GM21717 (cell line): Measurements from ENCODE around the gene OLFML2B.
A peak's percentile ranks its signal among the peaks of the same experiment; 100 is the strongest.

ENCODE experiments used
- ATAC-seq: cut with Tn5 transposase; IDR thresholded peaks from one replicate; pipeline ENCODE4 v1.9.1; 2021; ENCODE audit warnings: mild to moderate bottlenecking, moderate library complexity; ENCODE audit not compliant: unreplicated experiment

The OLFML2B gene

GRCh38 chr1:161981735-161982506 is 41.7 kb downstream of the OLFML2B start:
- no peak for ATAC-seq

DNA sequence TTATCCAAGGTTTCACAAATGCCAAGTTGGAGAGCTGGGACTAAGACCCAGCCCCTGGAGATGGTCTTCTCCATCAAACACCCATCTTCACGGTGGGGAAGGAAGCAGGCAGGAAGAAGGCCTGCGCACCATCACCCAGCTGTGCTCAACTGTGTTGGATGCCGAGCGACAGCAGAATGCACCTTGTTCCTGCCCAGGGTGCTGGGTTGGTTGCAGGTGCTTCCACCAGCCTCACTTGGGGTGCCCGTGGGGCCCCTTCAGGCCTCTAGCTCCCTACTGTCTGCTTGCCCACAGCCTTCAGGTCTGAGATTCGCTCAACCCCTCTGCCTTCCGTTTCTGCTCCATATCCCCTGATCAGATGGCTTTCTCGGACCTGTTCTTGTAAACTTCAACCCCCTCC is 42.5 kb downstream of the OLFML2B start:
- no peak for ATAC-seq

- ATAC-seq = no peak
Observed at GRCh38 chr1:161978011-161978790, 45.5 kb downstream of the OLFML2B start.

- no peak for ATAC-seq
Observed at GRCh38 chr1:161973924-161974845, 49.5 kb downstream of the OLFML2B start.

DNA sequence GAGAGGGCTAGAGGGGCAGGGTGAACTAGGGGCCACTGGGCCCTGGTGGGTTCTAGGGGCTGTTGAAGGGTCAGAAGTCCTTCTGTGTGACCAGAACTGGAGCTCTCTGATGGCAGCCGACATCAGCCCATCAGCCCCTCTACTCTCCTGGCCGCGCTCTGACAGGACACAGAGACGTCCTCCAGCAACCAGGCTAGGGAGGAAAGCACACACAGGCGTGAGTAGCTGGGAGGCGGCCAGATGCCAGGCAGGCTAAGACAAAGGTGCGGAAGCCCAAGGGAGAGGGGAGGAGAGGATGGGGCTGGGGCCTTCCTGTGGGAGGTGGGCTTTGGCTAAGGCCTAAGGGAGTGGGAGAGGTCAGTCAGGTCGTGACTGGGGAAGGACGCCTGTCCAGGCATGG is 50.8 kb downstream of the OLFML2B start:
- no peak for ATAC-seq

DNA sequence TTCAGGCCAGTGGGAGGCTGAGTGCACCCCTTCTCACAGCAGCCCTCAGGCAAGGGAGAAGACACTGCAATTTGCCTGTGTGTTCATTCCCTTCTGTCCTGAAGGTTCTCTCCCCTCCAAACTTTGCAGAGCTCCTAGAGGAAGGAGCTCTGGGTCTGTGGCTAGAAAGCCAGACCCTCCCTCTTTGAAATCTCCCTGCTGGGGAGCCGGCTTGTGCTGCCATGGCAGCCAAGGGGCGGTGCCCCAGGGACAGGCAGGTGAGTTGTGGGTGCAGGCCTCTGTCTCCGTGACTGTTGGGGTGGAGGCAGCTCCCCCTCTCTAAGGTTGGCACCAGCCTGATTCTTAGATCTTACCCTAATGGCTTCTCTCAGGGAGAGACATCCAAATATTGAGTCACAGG is 53.0 kb downstream of the OLFML2B start:
- no peak for ATAC-seq

GRCh38 chr1:161970036-161970435 is 53.6 kb downstream of the OLFML2B start:
- no peak for ATAC-seq

- no peak for ATAC-seq
Observed at GRCh38 chr1:161966067-161966466, 57.6 kb downstream of the OLFML2B start.

GRCh38 chr1:161962091-161962887 is 61.4 kb downstream of the OLFML2B start:
- ATAC-seq = peak; percentile 92

DNA sequence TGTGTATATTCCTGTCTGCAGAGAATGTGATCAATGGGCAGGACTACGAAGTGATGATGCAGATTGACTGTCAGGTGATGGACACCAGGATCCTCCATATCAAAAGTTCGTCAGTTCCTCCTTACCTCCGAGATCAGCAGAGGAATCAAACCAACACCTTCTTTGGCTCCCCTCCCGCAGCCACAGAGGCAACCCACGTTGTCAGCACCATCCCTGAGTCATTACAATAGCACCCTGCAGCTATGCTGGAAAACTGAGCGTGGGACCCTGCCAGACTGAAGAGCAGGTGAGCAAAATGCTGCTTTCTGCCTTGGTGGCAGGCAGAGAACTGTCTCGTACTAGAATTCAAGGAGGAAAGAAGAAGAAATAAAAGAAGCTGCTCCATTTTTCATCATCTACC is 65.2 kb downstream of the OLFML2B start:
- ATAC-seq = no peak

DNA sequence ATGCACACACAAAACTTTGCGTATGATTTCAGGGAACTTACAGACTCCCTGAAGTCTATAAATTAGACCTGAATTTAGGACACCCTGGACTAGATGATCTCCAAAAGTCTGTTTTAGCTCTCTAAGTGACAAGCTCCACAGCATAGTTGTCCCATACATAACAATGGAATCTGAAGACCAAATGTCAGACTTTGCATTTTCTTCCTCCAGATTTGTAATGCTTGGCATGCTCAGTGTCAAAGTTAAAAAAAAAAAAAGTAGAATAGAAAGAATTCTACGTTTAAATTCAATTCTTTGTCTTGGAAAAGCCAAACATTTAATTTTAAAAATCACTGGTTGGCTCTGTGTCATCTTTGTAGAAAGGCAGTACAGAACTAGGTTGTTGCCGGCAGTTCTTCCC is 66.7 kb downstream of the OLFML2B start:
- no peak for ATAC-seq

- no peak for ATAC-seq
Observed at GRCh38 chr1:161956097-161956496, 67.6 kb downstream of the OLFML2B start.

- ATAC-seq = no peak
Observed at GRCh38 chr1:161955606-161956005, 68.1 kb downstream of the OLFML2B start.

GRCh38 chr1:161954466-161954865 is 69.2 kb downstream of the OLFML2B start:
- no peak for ATAC-seq

- ATAC-seq = no peak
Observed at GRCh38 chr1:161954050-161954449, 69.6 kb downstream of the OLFML2B start.

GRCh38 chr1:161953256-161953920 is 70.3 kb downstream of the OLFML2B start:
- no peak for ATAC-seq

DNA sequence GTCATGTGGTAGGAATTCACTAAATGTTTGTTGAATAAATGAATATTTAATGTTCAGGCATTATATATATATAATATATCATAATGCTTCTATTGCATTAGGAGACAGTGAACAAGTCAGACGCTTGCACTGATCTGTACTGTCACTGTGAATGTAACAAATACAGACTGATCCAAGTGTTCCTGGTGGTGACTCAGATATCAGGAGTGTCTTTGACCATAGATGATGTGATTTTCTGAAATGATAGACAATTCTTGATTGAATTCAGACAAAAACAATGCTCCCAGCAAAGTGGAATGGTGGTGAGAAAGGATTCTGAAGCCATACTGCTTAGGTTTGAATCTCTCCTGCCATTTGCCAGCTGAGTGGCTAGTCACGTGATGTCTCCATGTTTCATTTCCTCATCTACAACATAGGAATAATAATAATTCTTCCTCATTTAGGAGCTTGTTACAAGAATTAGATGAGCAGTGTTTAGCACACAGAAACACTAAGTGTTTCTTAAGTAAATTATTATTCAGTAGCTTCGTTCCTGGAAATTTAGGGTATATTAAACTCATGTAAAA is 71.0 kb downstream of the OLFML2B start:
- ATAC-seq = no peak

- no peak for ATAC-seq
Observed at GRCh38 chr1:161951646-161952045, 72.0 kb downstream of the OLFML2B start.

GRCh38 chr1:161950377-161950776 is 73.3 kb downstream of the OLFML2B start:
- no peak for ATAC-seq

GRCh38 chr1:161949548-161949947 is 74.1 kb downstream of the OLFML2B start:
- no peak for ATAC-seq
